ENCODE measurements around the gene SAP25. TPM values are rescaled to one million over a fixed set of nuclear protein-coding genes. Genes with fewer than 3 reads are reported as not detected.

The SAP25 gene
- total and polyA plus RNA-seq, 2 experiments from 2014 or later = not detected

- no peaks in the 10 kb centered on the region for H3K9me2 ChIP-seq (ENCODE audit: insufficient read depth)
- H3K9me3 ChIP-seq (ENCODE audit: low read depth) = no peaks in the 10 kb centered on the region
- 0 out of 2 replicates have a peak overlapping the region, but pooled peaks have one; percentile 64 for H3K27ac ChIP-seq
- no peaks in the 10 kb centered on the region for H3K36me3 ChIP-seq (ENCODE audit: low read depth)
- WGBS, 2 experiments (ENCODE audit: low coverage in 1 of 2, low lambda C conversion rate in 2 of 2, missing lambda C conversion rate in 2 of 2) = 80 to 81% methylated on average over 8 to 9 of the region's 9 CpGs
- H4K20me1 ChIP-seq (ENCODE audit: insufficient read depth) = no peaks in the 10 kb centered on the region
- TF ChIP-seq EZH2 (IDR thresholded peaks at IDR 0.05; ENCODE audit: insufficient read depth, poor library complexity, severe bottlenecking) (no peak), EZH2phosphoT487 (IDR thresholded peaks at IDR 0.05; ENCODE audit: insufficient read depth, low read depth) (no peak)
- H3K9ac ChIP-seq = peak overlapping the region; percentile 27
- H3K4me2 ChIP-seq (ENCODE audit: unreplicated experiment) = no peak overlapping the region
- peaks cover 8% of the 10 kb centered on the region for H3K79me2 ChIP-seq (ENCODE audit: insufficient read depth)
- no peak for DNase-seq
- H3K4me3 ChIP-seq = no peak overlapping the region
- no peaks in the 10 kb centered on the region for H3K27me3 ChIP-seq (replicated peaks; ENCODE audit: insufficient read depth)
- H2AFZ ChIP-seq = no peak overlapping the region
- peaks cover 29% of the 10 kb centered on the region for H3K4me1 ChIP-seq (ENCODE audit: insufficient read depth)
- H3F3A ChIP-seq (ENCODE audit: insufficient read depth) = peaks cover 32% of the 10 kb centered on the region
- in situ Hi-C loops (cut with MboI) = no loop called here
These were observed 26.5 kb downstream of the SAP25 start for GRCh38 chr7:100546926-100547800.

GRCh38 chr7:100546129-100546925 lies 27.4 kb downstream of the SAP25 start:
- Histone ChIP-seq H4K20me1 (ENCODE audit: insufficient read depth) (no peaks in the 10 kb centered on the region), H3F3A (ENCODE audit: insufficient read depth) (peaks cover 32% of the 10 kb centered on the region), H3K27ac (peak overlapping the region; percentile 64), H3K4me1 (ENCODE audit: insufficient read depth) (peaks cover 29% of the 10 kb centered on the region), H3K4me3 (no peak overlapping the region), H3K27me3 (replicated peaks; ENCODE audit: insufficient read depth) (no peaks in the 10 kb centered on the region), H3K4me2 (ENCODE audit: unreplicated experiment) (peak overlapping the region; percentile 66), H3K9ac (peak overlapping the region; percentile 27), H3K36me3 (ENCODE audit: low read depth) (no peaks in the 10 kb centered on the region), H3K9me2 (ENCODE audit: insufficient read depth) (no peaks in the 10 kb centered on the region), H3K79me2 (ENCODE audit: insufficient read depth) (peaks cover 8% of the 10 kb centered on the region), H2AFZ (peak overlapping the region; percentile 51), H3K9me3 (ENCODE audit: low read depth) (no peaks in the 10 kb centered on the region)
- in situ Hi-C loops (cut with MboI) = no loop called here
- DNase-seq = no peak
- WGBS, 2 experiments (ENCODE audit: low coverage in 1 of 2, low lambda C conversion rate in 2 of 2, missing lambda C conversion rate in 2 of 2) = 80 to 85% methylated on average over 10 of the region's 10 CpGs
- TF ChIP-seq EZH2 (IDR thresholded peaks at IDR 0.05; ENCODE audit: insufficient read depth, poor library complexity, severe bottlenecking) (no peak), EZH2phosphoT487 (IDR thresholded peaks at IDR 0.05; ENCODE audit: insufficient read depth, low read depth) (no peak)

- Histone ChIP-seq H3K4me1 (ENCODE audit: insufficient read depth) (peaks cover 29% of the 10 kb centered on the region), H3F3A (ENCODE audit: insufficient read depth) (peaks cover 32% of the 10 kb centered on the region), H3K4me3 (peak overlapping the region; percentile 23), H3K79me2 (ENCODE audit: insufficient read depth) (peaks cover 8% of the 10 kb centered on the region), H3K9ac (peak overlapping the region; percentile 27; the same call in 1 of the 2 replicates), H4K20me1 (ENCODE audit: insufficient read depth) (no peaks in the 10 kb centered on the region), H2AFZ (peak overlapping the region; percentile 51), H3K36me3 (ENCODE audit: low read depth) (no peaks in the 10 kb centered on the region), H3K4me2 (ENCODE audit: unreplicated experiment) (peak overlapping the region; percentile 66), H3K9me3 (ENCODE audit: low read depth) (no peaks in the 10 kb centered on the region), H3K9me2 (ENCODE audit: insufficient read depth) (no peaks in the 10 kb centered on the region), H3K27me3 (replicated peaks; ENCODE audit: insufficient read depth) (no peaks in the 10 kb centered on the region), H3K27ac (peak overlapping the region; percentile 64)
- WGBS, 2 experiments (ENCODE audit: low coverage in 1 of 2, low lambda C conversion rate in 2 of 2, missing lambda C conversion rate in 2 of 2) = 29 to 30% methylated on average over 3 of the region's 3 CpGs
- in situ Hi-C loops (cut with MboI) = no loop called here
- TF ChIP-seq EZH2phosphoT487 (IDR thresholded peaks at IDR 0.05; ENCODE audit: insufficient read depth, low read depth) (no peak), EZH2 (IDR thresholded peaks at IDR 0.05; ENCODE audit: insufficient read depth, poor library complexity, severe bottlenecking) (no peak)
- DNase-seq = peak; percentile 90
These were observed 28.2 kb downstream of the SAP25 start for GRCh38 chr7:100545360-100546128.

GRCh38 chr7:100544967-100545359 lies 28.7 kb downstream of the SAP25 start:
- no peaks in the 10 kb centered on the region for H3K27me3 ChIP-seq (replicated peaks; ENCODE audit: insufficient read depth)
- peaks cover 32% of the 10 kb centered on the region for H3F3A ChIP-seq (ENCODE audit: insufficient read depth)
- H3K4me2 ChIP-seq (ENCODE audit: unreplicated experiment) = peak overlapping the region; percentile 66
- H3K4me3 ChIP-seq = no peak overlapping the region
- WGBS, 2 experiments (ENCODE audit: low coverage in 1 of 2, low lambda C conversion rate in 2 of 2, missing lambda C conversion rate in 2 of 2) = 86 to 94% methylated on average over 1 of the region's 1 CpG
- TF ChIP-seq EZH2 (IDR thresholded peaks at IDR 0.05; ENCODE audit: insufficient read depth, poor library complexity, severe bottlenecking) (no peak), EZH2phosphoT487 (IDR thresholded peaks at IDR 0.05; ENCODE audit: insufficient read depth, low read depth) (no peak)
- H3K9ac ChIP-seq = no peak overlapping the region
- no peaks in the 10 kb centered on the region for H3K36me3 ChIP-seq (ENCODE audit: low read depth)
- peaks cover 29% of the 10 kb centered on the region for H3K4me1 ChIP-seq (ENCODE audit: insufficient read depth)
- peaks cover 8% of the 10 kb centered on the region for H3K79me2 ChIP-seq (ENCODE audit: insufficient read depth)
- peak overlapping the region; percentile 64 for H3K27ac ChIP-seq
- DNase-seq = peak; percentile 15
- in situ Hi-C loops (cut with MboI) = no loop called here
- no peaks in the 10 kb centered on the region for H3K9me2 ChIP-seq (ENCODE audit: insufficient read depth)
- peak overlapping the region; percentile 51 for H2AFZ ChIP-seq
- H4K20me1 ChIP-seq (ENCODE audit: insufficient read depth) = no peaks in the 10 kb centered on the region
- H3K9me3 ChIP-seq (ENCODE audit: low read depth) = no peaks in the 10 kb centered on the region
